ENCODE data around the gene CA10. TPM values are rescaled to one million over a fixed set of nuclear protein-coding genes. Genes with fewer than 3 reads are reported as not detected.

The CA10 gene
- total and polyA plus RNA-seq, 2 donors (not counting 3 experiments of a cell fraction or from before 2014, with no cell fraction given) = not detected

GRCh38 chr17:52096056-52096455, 62.5 kb downstream of the CA10 start:
- H3K27me3 ChIP-seq (ENCODE audit: control insufficient read depth in 2 of 2, insufficient read depth in 2 of 2, low read length in 2 of 2) = no peaks in the 10 kb centered on the region
- H3K9ac ChIP-seq (replicated peaks; ENCODE audit: extremely low read depth, insufficient read depth, low read length) = no peak overlapping the region
- dilution Hi-C loops (cut with MboI; ENCODE audit: extremely low pct_ligation_motif_present, low sequenced_read_pairs) = no loop called here
- H3K9me3 ChIP-seq (replicated peaks; ENCODE audit: control insufficient read depth, insufficient read depth, low read length) = no peaks in the 10 kb centered on the region
- no peak overlapping the region for H3K27ac ChIP-seq (ENCODE audit: insufficient read depth, low read depth, low read length)
- ChIA-PET CTCF (no interaction called here), POLR2A (no interaction called here)
- no peak for TF ChIP-seq MAX (IDR thresholded peaks at IDR 0.05; ENCODE audit: insufficient read depth, insufficient read length)
- no peak for TF ChIP-seq CTCF (IDR thresholded peaks at IDR 0.05; ENCODE audit: extremely low read depth in 1 of 2, insufficient read depth in 1 of 2, low read depth in 1 of 2, low read length in 2 of 2)
- no peak for TF ChIP-seq FOS (IDR thresholded peaks at IDR 0.05; ENCODE audit: borderline replicate concordance, insufficient read depth, low read length)
- no peak for TF ChIP-seq GATA2 (IDR thresholded peaks at IDR 0.05; ENCODE audit: insufficient read depth, insufficient read length, low read depth, low read length)
- no peak for TF ChIP-seq POLR2A (IDR thresholded peaks at IDR 0.05; ENCODE audit: low read depth, low read length)
- TF ChIP-seq POLR2AphosphoS5 (IDR thresholded peaks at IDR 0.05; ENCODE audit: insufficient read depth, low read depth, low read length) = no peak
- no peak for TF ChIP-seq JUN (IDR thresholded peaks at IDR 0.05; ENCODE audit: borderline replicate concordance, insufficient read depth, insufficient read length, low read depth)
- TF ChIP-seq EZH2 (IDR thresholded peaks at IDR 0.05; ENCODE audit: borderline replicate concordance, low read depth, low read length, severe bottlenecking) = no peak
- no peak for TF ChIP-seq MYC (IDR thresholded peaks at IDR 0.05; ENCODE audit: low read depth, low read length)
- no peak overlapping the region for H2AFZ ChIP-seq (ENCODE audit: low read depth, low read length)
- intact Hi-C loops (cut with micrococcal nuclease) = no loop called here
- DNase-seq (ENCODE audit: low read depth, low spot score) (no peak), FAIRE-seq (no peak)
- H3K4me1 ChIP-seq (ENCODE audit: control insufficient read depth, extremely low read depth, insufficient read depth, low read length) = no peaks in the 10 kb centered on the region
- H3K36me3 ChIP-seq (ENCODE audit: control insufficient read depth in 2 of 2, extremely low read depth in 1 of 2, insufficient read depth in 2 of 2, low read length in 2 of 2) = no peaks in the 10 kb centered on the region
- BruUV-seq (replicated peaks) = no TSS peak
- H3K9me1 ChIP-seq (replicated peaks; ENCODE audit: control insufficient read depth, extremely low read depth, insufficient read depth, low read length) = no peaks in the 10 kb centered on the region
- H3K4me2 ChIP-seq (ENCODE audit: insufficient read depth, low read length) = no peak overlapping the region
- H3K79me2 ChIP-seq (ENCODE audit: control insufficient read depth, insufficient read depth, low read length) = no peaks in the 10 kb centered on the region
- H3K4me3 ChIP-seq (replicated peaks in 1 of 3; ENCODE audit: insufficient read depth in 1 of 3, low read depth in 1 of 3, low read length in 3 of 3) = no peak overlapping the region
- H4K20me1 ChIP-seq (replicated peaks; ENCODE audit: control insufficient read depth, extremely low read depth, insufficient read depth, low read length) = no peaks in the 10 kb centered on the region
